RWPE2 (cell line): ENCODE measurements around the gene RERE.

ENCODE experiments used
- ATAC-seq: fragments of 200-7000 bp; cut with Tn5 transposase; 3 replicates; pipeline ENCODE4 v1.9.1; 2021; ENCODE audit warnings: low read depth
- DNase-seq: peaks from one replicate; pipeline ENCODE4 v3.0.0-alpha.2; 2020; ENCODE audit warnings: low spot score
- H3K27ac ChIP-seq: fragments of 450-650 bp; 2 replicates; pipeline ENCODE4 v1.5.1; 2017; ENCODE audit warnings: mild to moderate bottlenecking; ENCODE audit not compliant: poor library complexity, severe bottlenecking
- H3K27me3 ChIP-seq: fragments of 250-450 bp; sonication (Bioruptor Pico); 2 replicates; pipeline ENCODE4 v1.5.1; 2021; ENCODE audit warnings: mild to moderate bottlenecking, moderate library complexity; ENCODE audit not compliant: insufficient read depth, poor library complexity, severe bottlenecking
- H3K36me3 ChIP-seq: fragments of 250-450 bp; sonication (Bioruptor Pico); 2 replicates; pipeline ENCODE4 v1.5.1; 2020; ENCODE audit warnings: low read depth, mild to moderate bottlenecking, moderate library complexity
- H3K4me1 ChIP-seq: fragments of 250-450 bp; sonication (Bioruptor Pico); 2 replicates; pipeline ENCODE4 v1.5.1; 2021; ENCODE audit warnings: mild to moderate bottlenecking, moderate library complexity; ENCODE audit not compliant: insufficient read depth, poor library complexity, severe bottlenecking
- H3K4me3 ChIP-seq: fragments of 250-450 bp; sonication (Bioruptor Pico); 2 replicates; pipeline ENCODE4 v1.5.1; 2021; ENCODE audit warnings: mild to moderate bottlenecking, moderate library complexity; ENCODE audit not compliant: severe bottlenecking
- H3K9me3 ChIP-seq: fragments of 250-450 bp; sonication (Bioruptor Pico); 2 replicates; pipeline ENCODE4 v1.5.1; 2021; ENCODE audit warnings: mild to moderate bottlenecking, moderate library complexity; ENCODE audit not compliant: severe bottlenecking
- TF ChIP-seq, protein P1 (sequence below): fragments of 450-650 bp; IDR thresholded peaks from one replicate; pipeline ENCODE4 v1.5.1; 2017; ENCODE audit warnings: mild to moderate bottlenecking, moderate library complexity; ENCODE audit not compliant: poor library complexity, severe bottlenecking

Gene RERE

DNA sequence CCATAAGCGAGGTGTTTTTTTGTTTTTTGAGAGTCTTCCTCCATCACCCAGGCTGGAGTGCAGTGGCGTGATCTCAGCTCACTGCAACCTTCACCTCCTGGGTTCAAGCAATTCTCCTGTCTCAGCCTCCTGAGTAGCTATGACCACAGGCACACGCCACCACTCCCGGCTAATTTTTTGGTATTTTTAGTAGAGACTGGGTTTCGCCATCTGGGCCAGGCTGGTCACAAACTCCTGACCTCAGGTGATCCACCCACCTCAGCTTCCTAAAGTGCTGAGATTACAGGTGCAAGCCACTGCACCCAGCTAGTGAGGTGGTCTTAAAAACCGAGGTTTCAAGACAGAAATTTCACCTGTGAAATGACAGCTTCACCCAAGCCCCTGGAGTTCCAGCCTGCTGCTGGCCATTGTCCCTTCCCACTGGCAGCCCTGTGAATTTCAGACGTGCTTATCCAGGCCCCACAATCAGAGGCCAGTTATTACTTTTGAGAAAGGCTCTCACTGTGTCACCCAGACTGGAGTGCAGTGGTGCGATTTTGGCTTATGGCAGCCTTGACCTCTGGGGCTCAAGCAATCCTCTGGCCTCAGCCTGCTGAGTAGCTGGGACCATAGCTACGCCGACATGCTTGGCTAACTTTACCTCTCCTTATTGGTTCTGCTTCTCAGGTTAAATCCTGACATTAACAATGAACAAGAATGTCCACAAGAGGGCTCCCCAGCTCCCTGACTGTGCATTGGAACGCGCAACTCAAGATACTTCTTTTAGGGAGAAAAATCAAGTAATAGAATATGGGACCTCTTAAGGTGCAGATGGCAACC is 41.7 kb upstream of the RERE start:
- Histone ChIP-seq H3K27ac (peak overlapping the region; percentile 56), H3K4me3 (no peak overlapping the region), H3K4me1 (peaks cover 8% of the 10 kb centered on the region), H3K36me3 (peaks cover 62% of the 10 kb centered on the region), H3K9me3 (no peaks in the 10 kb centered on the region), H3K27me3 (no peaks in the 10 kb centered on the region)
- DNase-seq = no peak
- TF ChIP-seq, protein P1, sequence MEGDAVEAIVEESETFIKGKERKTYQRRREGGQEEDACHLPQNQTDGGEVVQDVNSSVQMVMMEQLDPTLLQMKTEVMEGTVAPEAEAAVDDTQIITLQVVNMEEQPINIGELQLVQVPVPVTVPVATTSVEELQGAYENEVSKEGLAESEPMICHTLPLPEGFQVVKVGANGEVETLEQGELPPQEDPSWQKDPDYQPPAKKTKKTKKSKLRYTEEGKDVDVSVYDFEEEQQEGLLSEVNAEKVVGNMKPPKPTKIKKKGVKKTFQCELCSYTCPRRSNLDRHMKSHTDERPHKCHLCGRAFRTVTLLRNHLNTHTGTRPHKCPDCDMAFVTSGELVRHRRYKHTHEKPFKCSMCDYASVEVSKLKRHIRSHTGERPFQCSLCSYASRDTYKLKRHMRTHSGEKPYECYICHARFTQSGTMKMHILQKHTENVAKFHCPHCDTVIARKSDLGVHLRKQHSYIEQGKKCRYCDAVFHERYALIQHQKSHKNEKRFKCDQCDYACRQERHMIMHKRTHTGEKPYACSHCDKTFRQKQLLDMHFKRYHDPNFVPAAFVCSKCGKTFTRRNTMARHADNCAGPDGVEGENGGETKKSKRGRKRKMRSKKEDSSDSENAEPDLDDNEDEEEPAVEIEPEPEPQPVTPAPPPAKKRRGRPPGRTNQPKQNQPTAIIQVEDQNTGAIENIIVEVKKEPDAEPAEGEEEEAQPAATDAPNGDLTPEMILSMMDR = peak; percentile 84
- peak; percentile 33 for ATAC-seq

DNA sequence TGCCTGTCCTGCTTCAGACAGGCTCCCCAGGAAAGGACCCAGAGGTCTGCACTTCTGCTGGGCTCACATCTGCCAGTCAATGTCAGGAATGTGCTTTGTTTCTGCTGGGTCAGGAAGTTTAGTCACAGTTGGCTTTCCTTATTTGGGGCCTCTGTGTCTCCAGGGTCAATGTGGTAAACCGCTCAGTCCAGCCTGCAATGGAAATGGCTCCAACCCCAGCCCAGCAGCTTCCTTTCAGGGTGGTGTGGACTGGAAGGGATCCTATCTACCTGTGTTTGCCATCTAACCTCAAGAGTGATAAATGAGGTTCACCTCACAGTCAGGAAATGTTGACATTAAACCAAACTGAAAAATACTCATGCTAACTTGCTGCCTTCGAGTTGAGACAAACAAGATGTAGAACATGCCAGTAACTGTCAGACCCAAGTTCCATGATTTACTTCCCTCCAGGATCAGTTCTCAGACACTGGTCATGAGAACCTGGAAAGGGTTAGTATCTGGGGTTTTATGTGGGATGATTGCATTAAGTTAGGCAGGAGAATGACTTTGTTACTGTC is 40.8 kb upstream of the RERE start:
- Histone ChIP-seq H3K27me3 (no peaks in the 10 kb centered on the region), H3K4me1 (peaks cover 8% of the 10 kb centered on the region), H3K4me3 (no peak overlapping the region), H3K27ac (peak overlapping the region; percentile 56), H3K36me3 (peaks cover 53% of the 10 kb centered on the region), H3K9me3 (no peaks in the 10 kb centered on the region)
- ATAC-seq = peak; percentile 59
- DNase-seq = no peak
- TF ChIP-seq, protein P1 = no peak

DNA sequence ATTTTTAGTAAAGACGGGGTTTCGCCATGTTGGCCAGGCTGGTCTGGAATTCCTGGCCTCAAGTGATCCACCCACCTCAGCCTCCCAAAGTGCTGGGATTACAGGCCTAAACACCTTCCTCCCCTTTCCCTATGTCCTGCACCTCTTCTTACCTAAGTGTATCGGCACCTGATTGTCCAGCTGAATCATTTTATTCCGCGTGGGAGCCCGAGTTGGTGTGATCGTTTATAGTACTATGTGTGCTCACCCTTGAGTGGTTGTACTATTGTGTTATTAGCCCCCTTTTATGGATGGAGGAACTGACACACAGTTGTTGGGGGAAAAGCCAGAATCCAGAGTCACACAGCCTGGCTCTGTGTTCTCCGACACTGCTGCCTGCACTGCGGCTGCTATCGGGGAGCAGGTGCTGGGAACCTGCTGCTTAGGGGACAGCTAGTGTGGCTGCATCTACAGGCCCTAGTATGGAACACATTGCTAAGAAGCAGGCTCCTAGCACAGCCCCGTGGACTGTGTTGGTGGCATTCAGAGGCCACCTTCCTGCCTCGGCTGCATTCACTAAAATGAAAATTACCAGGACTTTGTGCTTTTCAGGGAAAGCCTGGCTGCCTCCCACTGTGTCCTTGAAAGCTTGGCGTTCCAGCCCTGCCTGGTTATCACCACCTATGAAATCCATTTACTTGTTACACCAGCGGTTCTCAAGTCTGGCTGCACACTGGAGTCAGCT is 39.4 kb upstream of the RERE start:
- Histone ChIP-seq H3K27me3 (no peaks in the 10 kb centered on the region), H3K9me3 (no peaks in the 10 kb centered on the region), H3K4me1 (peaks cover 8% of the 10 kb centered on the region), H3K27ac (peak overlapping the region; percentile 56), H3K4me3 (no peak overlapping the region), H3K36me3 (peaks cover 39% of the 10 kb centered on the region)
- no peak for DNase-seq
- TF ChIP-seq, protein P1 = no peak
- ATAC-seq = peak; percentile 3; the same call in 2 of the 3 replicates

DNA sequence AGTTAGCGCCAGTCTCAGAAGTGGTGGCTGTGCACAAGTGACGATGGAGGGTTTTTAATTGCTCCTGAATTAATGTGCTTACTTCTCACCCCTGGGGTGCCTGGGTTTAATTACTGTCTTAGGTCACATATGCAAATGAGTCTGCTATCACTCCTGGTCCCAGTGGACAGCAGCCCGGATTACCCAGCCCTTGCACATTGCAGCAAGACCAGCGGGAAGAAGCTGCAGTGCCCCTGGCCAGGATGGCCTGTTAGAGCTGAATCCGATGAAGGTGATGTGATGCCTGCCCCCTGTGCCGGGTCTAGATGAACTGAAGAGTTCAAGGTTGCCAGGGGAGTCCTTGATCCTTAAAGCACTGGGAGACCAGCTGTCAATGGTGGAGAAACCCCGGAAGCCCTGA is 36.8 kb upstream of the RERE start:
- Histone ChIP-seq H3K9me3 (no peaks in the 10 kb centered on the region), H3K27ac (no peak overlapping the region), H3K4me3 (no peak overlapping the region), H3K4me1 (peaks cover 8% of the 10 kb centered on the region), H3K36me3 (peaks cover 13% of the 10 kb centered on the region), H3K27me3 (no peaks in the 10 kb centered on the region)
- TF ChIP-seq, protein P1 = no peak
- ATAC-seq (no peak), DNase-seq (no peak)
